Keratinocyte (primary cell): Measurements from ENCODE around the gene AFG3L2. TPM values are rescaled to one million over a fixed set of nuclear protein-coding genes. Genes with fewer than 3 reads are reported as not detected.
A peak's percentile ranks its signal among the peaks of the same experiment; 100 is the strongest.

Source experiments
- DNase-seq: peaks from one replicate; pipeline ENCODE4 v3.0.0-alpha.2; 2011; ENCODE audit warnings: low read depth, missing footprints, low spot score
- FAIRE-seq: peaks from 2 replicates; lab custom pipeline; 2011; peaks lifted over from hg19 to GRCh38; lab: Jason Lieb, UNC
- H2AFZ ChIP-seq: 2 replicates; pipeline ENCODE4 v1.6.0; 2012; ENCODE audit warnings: low read length, control low read depth, inconsistent platforms; ENCODE audit not compliant: control insufficient read depth
- H3K27ac ChIP-seq: 2 replicates; pipeline ENCODE4 v1.5.1; 2011; ENCODE audit warnings: low read length; ENCODE audit not compliant: control insufficient read depth, insufficient read depth
- H3K27me3 ChIP-seq: 3 replicates; pipeline ENCODE4 v1.6.0; 2011; ENCODE audit warnings: low read length; ENCODE audit not compliant: control insufficient read depth, insufficient read depth; ENCODE audit errors: extremely low read depth
- H3K36me3 ChIP-seq, 2 experiments: 2 replicates in 1 of 2; 3 replicates in 1 of 2; pipeline ENCODE4 v1.5.1; 2011; ENCODE audit warnings: low read length in 2 of 2, mild to moderate bottlenecking in 1 of 2; ENCODE audit not compliant: control insufficient read depth in 2 of 2, insufficient read depth in 2 of 2; ENCODE audit errors: extremely low read depth in 1 of 2
- H3K4me1 ChIP-seq: 3 replicates; pipeline ENCODE4 v1.5.1; 2011; ENCODE audit warnings: low read length; ENCODE audit not compliant: control insufficient read depth, insufficient read depth; ENCODE audit errors: extremely low read depth
- H3K4me2 ChIP-seq: 3 replicates; pipeline ENCODE4 v1.6.0; 2011; ENCODE audit warnings: low read depth, low read length; ENCODE audit not compliant: control insufficient read depth, insufficient read depth; ENCODE audit errors: extremely low read depth
- H3K4me3 ChIP-seq, 3 experiments: fragments of 200-600 bp in 1 of 3; sonication (generic) in 1 of 3; 2 replicates in 2 of 3; 3 replicates in 1 of 3; pipeline ENCODE4 v1.5.1; 2011 to 2016; ENCODE audit warnings: low read length in 3 of 3, mild to moderate bottlenecking in 3 of 3, control low read depth in 2 of 3, inconsistent platforms in 1 of 3, low read depth in 1 of 3, mixed read lengths in 1 of 3, mixed run types in 1 of 3, moderate library complexity in 1 of 3; ENCODE audit not compliant: control insufficient read depth in 2 of 3, insufficient read depth in 2 of 3; ENCODE audit errors: extremely low read depth in 1 of 3
- H3K79me2 ChIP-seq: 2 replicates; pipeline ENCODE4 v1.6.0; 2012; ENCODE audit warnings: low read length; ENCODE audit not compliant: control insufficient read depth, insufficient read depth
- H3K9ac ChIP-seq: 3 replicates; pipeline ENCODE4 v1.6.0; 2011; ENCODE audit warnings: low read length; ENCODE audit not compliant: control insufficient read depth, insufficient read depth; ENCODE audit errors: extremely low read depth
- H3K9me1 ChIP-seq: 3 replicates; pipeline ENCODE4 v1.6.0; 2011; ENCODE audit warnings: low read length; ENCODE audit not compliant: control insufficient read depth, insufficient read depth; ENCODE audit errors: extremely low read depth
- H3K9me3 ChIP-seq: 2 replicates; pipeline ENCODE4 v1.5.1; 2012; ENCODE audit warnings: low read depth, low read length; ENCODE audit not compliant: control insufficient read depth
- H4K20me1 ChIP-seq: 3 replicates; pipeline ENCODE4 v1.6.0; 2011; ENCODE audit warnings: low read length; ENCODE audit not compliant: control insufficient read depth, insufficient read depth; ENCODE audit errors: extremely low read depth
- CTCF ChIP-seq, 3 experiments: IDR thresholded peaks in 1 of 3; conservative IDR thresholded peaks in 1 of 3; optimal IDR thresholded peaks in 1 of 3; 2 replicates in 2 of 3; 3 replicates in 1 of 3; pipeline versions ENCODE3 to v1.5.1; 2011; ENCODE audit warnings: low read length in 3 of 3, mild to moderate bottlenecking in 3 of 3, moderate library complexity in 2 of 3, control low read depth in 1 of 3, inconsistent platforms in 1 of 3; ENCODE audit not compliant: insufficient read depth in 2 of 3; ENCODE audit errors: extremely low read depth in 1 of 3
- EZH2 ChIP-seq: IDR thresholded peaks from one replicate; pipeline ENCODE4 v1.6.1; 2012; ENCODE audit warnings: inconsistent platforms, mild to moderate bottlenecking, low read length, moderate library complexity
- dilution Hi-C: fragments of 300-500 bp; cut with MboI; formaldehyde crosslinking; loops from one replicate; pipeline ENCODE4 v1.7.0; 2020; ENCODE audit warnings: low sequenced_read_pairs; ENCODE audit not compliant: extremely low pct_ligation_motif_present
- polyA plus RNA-seq, 5 experiments: library from polyadenylated mRNA; depleted of rRNA in 3 of 5; stranded (reverse) in 3 of 5; stranded (forward) in 1 of 5; unstranded in 1 of 5; fragments of >200 nt; gene quantifications; 1 replicate in 1 of 5; 2 replicates in 3 of 5; 3 replicates in 1 of 5; pipeline versions ENCODE4 v1.2.1 to v1.2.3, GENCODE V29; 2011 to 2012; ENCODE audit warnings: missing spikeins in 2 of 5, low read depth in 1 of 5, low replicate concordance in 1 of 5

AFG3L2 gene
- polyA plus RNA-seq, 1 donor (not counting 4 experiments of a cell fraction or from before 2014, with no cell fraction given), result 47.5 TPM

DNA sequence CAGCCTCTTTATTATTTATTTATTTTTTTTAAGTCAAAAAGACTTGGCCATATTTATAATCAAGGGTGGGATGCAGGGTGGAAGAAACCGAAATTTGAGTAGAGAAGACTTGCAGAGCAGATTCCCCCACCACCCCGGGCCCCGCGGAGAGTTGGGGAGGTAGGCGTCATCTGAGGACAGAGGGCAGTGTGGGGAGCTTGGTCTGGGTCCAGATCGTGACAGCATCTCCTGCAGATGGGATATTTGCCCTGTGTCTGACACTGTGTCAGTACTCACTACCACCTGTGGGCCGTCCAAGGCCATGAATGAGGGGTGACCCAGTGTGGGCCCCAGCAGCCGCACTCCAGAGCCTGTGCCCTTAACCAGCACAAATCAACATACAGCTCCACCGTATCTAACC, 20.2 kb upstream of the AFG3L2 start:
- no peak overlapping the region for H3K9ac ChIP-seq
- H3K27ac ChIP-seq, result no peak overlapping the region
- H3K9me1 ChIP-seq, result no peaks in the 10 kb centered on the region
- no peak overlapping the region for H3K4me3 ChIP-seq
- H3K4me2 ChIP-seq, result no peak overlapping the region
- H2AFZ ChIP-seq, result no peak overlapping the region
- no peak for TF ChIP-seq CTCF (optimal IDR thresholded peaks at IDR 0.05 in 1 of 3, IDR thresholded peaks at IDR 0.05 in 1 of 3, conservative IDR thresholded peaks at IDR 0.05 in 1 of 3; ENCODE audit: extremely low read depth in 1 of 3, insufficient read depth in 2 of 3, low read length in 3 of 3)
- TF ChIP-seq EZH2, result no peak
- no peaks in the 10 kb centered on the region for H3K36me3 ChIP-seq
- H3K79me2 ChIP-seq, result no peaks in the 10 kb centered on the region
- peaks cover 2% of the 10 kb centered on the region for H3K4me1 ChIP-seq
- DNase-seq (no peak), FAIRE-seq (no peak)
- no peaks in the 10 kb centered on the region for H3K9me3 ChIP-seq
- no peaks in the 10 kb centered on the region for H3K27me3 ChIP-seq
- H4K20me1 ChIP-seq, result no peaks in the 10 kb centered on the region
- dilution Hi-C loops, result no loop called here

DNA sequence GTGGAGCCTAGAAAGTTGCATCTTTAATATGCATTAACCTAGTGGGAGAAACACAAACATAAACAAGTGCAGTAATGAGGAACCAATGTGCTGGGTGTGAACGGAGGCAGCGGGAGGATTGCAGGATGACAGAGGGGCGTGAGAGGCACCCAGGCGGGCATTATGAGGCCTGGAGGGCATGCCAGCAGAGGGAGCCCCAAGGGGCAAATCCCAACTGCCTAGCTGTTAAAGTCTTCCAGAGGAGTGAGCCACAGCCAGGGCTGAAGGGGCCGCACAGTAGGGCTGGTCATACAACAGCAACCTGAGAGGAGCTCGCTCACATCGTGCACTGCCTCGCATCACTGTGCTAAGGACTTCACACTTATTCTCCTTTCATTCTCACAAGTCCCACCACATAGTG, 17.4 kb upstream of the AFG3L2 start:
- no peak overlapping the region for H3K27ac ChIP-seq
- no peak for FAIRE-seq
- H3K79me2 ChIP-seq, result no peaks in the 10 kb centered on the region
- no peaks in the 10 kb centered on the region for H3K9me3 ChIP-seq
- no peak overlapping the region for H3K9ac ChIP-seq
- H2AFZ ChIP-seq, result no peak overlapping the region
- H3K4me2 ChIP-seq, result no peak overlapping the region
- no peaks in the 10 kb centered on the region for H3K36me3 ChIP-seq
- no peak for DNase-seq
- no peaks in the 10 kb centered on the region for H3K27me3 ChIP-seq
- dilution Hi-C loops, result no loop called here
- H3K4me3 ChIP-seq, result no peak overlapping the region
- H3K9me1 ChIP-seq, result no peaks in the 10 kb centered on the region
- TF ChIP-seq EZH2, result no peak
- TF ChIP-seq CTCF (optimal IDR thresholded peaks at IDR 0.05 in 1 of 3, IDR thresholded peaks at IDR 0.05 in 1 of 3, conservative IDR thresholded peaks at IDR 0.05 in 1 of 3; ENCODE audit: extremely low read depth in 1 of 3, insufficient read depth in 2 of 3, low read length in 3 of 3), result peak; percentile 17 to 62 (median 41)
- H4K20me1 ChIP-seq, result no peaks in the 10 kb centered on the region
- no peaks in the 10 kb centered on the region for H3K4me1 ChIP-seq
